MM.1S (cell line): ENCODE results near the gene DPP10.

Source experiments
- EZH2 ChIP-seq: fragments of 300-600 bp; sonication (generic); optimal IDR thresholded peaks from 2 replicates; pipeline ENCODE3; 2017; ENCODE audit warnings: low read depth, mild to moderate bottlenecking, antibody characterized with exemption, low read length, mixed read lengths
- EZH2phosphoT487 ChIP-seq: fragments of 300-600 bp; sonication (generic); IDR thresholded peaks from 2 replicates; pipeline ENCODE4 v1.6.1; 2018; ENCODE audit warnings: antibody characterized with exemption, low read length
- TF ChIP-seq, protein P1 (sequence below): fragments of 300-600 bp; sonication (generic); IDR thresholded peaks from 2 replicates; pipeline ENCODE4 v1.5.1; 2016; ENCODE audit warnings: antibody characterized with exemption, low read length, mixed read lengths

GRCh38 chr2:115484983-115485382 is 1042.5 kb downstream of the DPP10 start:
- TF ChIP-seq, protein P1, sequence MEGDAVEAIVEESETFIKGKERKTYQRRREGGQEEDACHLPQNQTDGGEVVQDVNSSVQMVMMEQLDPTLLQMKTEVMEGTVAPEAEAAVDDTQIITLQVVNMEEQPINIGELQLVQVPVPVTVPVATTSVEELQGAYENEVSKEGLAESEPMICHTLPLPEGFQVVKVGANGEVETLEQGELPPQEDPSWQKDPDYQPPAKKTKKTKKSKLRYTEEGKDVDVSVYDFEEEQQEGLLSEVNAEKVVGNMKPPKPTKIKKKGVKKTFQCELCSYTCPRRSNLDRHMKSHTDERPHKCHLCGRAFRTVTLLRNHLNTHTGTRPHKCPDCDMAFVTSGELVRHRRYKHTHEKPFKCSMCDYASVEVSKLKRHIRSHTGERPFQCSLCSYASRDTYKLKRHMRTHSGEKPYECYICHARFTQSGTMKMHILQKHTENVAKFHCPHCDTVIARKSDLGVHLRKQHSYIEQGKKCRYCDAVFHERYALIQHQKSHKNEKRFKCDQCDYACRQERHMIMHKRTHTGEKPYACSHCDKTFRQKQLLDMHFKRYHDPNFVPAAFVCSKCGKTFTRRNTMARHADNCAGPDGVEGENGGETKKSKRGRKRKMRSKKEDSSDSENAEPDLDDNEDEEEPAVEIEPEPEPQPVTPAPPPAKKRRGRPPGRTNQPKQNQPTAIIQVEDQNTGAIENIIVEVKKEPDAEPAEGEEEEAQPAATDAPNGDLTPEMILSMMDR, result no peak
- TF ChIP-seq EZH2phosphoT487 (no peak), EZH2 (no peak)
